ENCODE measurements around the gene SGK1.
A peak's percentile ranks its signal among the peaks of the same experiment; 100 is the strongest.

DNA sequence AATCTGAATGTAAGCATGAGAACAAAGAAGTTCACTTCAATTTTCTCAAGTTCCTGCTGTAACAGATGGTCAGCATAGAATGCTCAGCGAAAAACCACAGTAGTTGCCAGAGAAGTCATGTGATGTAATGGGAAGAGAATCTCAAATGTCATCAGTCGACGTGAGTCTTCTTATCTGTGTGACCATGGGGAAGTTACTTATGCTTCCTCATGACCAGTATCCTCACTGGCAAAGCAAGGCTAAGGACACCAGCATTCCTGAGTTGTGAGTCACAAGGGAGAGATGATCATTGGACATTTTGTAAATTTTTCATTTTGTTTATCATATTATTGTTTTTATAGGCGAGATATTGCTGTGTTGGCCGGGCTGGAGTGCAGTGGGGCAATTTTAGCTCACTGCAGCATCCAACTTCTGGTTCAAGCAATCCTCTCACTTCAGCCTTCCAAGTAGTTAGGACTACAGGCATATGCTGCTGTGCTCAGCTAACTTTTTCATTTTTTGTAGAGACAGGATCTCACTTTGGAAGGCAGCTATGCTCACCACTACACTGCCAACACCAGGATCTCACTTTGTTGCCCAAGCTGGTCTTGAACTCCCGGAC, 21.9 kb downstream of the SGK1 start:
- peak in 1 of 4 donors; percentile 53 for TF ChIP-seq POLR2A (IDR thresholded peaks at IDR 0.05)
- TF ChIP-seq, protein P1, sequence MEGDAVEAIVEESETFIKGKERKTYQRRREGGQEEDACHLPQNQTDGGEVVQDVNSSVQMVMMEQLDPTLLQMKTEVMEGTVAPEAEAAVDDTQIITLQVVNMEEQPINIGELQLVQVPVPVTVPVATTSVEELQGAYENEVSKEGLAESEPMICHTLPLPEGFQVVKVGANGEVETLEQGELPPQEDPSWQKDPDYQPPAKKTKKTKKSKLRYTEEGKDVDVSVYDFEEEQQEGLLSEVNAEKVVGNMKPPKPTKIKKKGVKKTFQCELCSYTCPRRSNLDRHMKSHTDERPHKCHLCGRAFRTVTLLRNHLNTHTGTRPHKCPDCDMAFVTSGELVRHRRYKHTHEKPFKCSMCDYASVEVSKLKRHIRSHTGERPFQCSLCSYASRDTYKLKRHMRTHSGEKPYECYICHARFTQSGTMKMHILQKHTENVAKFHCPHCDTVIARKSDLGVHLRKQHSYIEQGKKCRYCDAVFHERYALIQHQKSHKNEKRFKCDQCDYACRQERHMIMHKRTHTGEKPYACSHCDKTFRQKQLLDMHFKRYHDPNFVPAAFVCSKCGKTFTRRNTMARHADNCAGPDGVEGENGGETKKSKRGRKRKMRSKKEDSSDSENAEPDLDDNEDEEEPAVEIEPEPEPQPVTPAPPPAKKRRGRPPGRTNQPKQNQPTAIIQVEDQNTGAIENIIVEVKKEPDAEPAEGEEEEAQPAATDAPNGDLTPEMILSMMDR (IDR thresholded peaks at IDR 0.05) = no peak
